ENCODE data around the gene RUFY3. TPM values are rescaled to one million over a fixed set of nuclear protein-coding genes. Genes with fewer than 3 reads are reported as not detected.
"Not testable (repeated sequence)": the region's sequence is repeated elsewhere in the genome, so short reads cannot be mapped to it uniquely, and the experiment has no call there.

RUFY3 gene
- total and polyA plus RNA-seq, 5 experiments from 2014 or later: 8.4 to 42.9 (median 9.3) TPM

- H3K4me1 Mint-ChIP-seq: peaks cover 19 to 49% (median 41%) of the 10 kb centered on the region in 4 donors
- peak overlapping the region in 6 of 10 donors; percentile 24 to 89 (median 67) for H3K27ac Mint-ChIP-seq
- POLR2A ChIA-PET: interaction anchor here (0.6 to 2.9 kb wide), 2 partner anchors 13 to 45 kb away, joined by 4 to 19 read pairs; no protein-coding TSS in a partner anchor
- ATAC-seq (no peak), DNase-seq (no peak)
- peaks cover 0 to 12% (median 0%) of the 10 kb centered on the region in 9 donors for H3K9me3 Mint-ChIP-seq
- no peaks in the 10 kb centered on the region for H3K27me3 Mint-ChIP-seq
- peak overlapping the region in 3 of 10 donors; percentile 7 to 39 (median 24) for H3K4me3 Mint-ChIP-seq
- peaks cover 11 to 18% (median 17%) of the 10 kb centered on the region in 3 donors for H3K36me3 Mint-ChIP-seq
Measured at GRCh38 chr4:70691661-70692060, 30.1 kb upstream of the RUFY3 start.

DNA sequence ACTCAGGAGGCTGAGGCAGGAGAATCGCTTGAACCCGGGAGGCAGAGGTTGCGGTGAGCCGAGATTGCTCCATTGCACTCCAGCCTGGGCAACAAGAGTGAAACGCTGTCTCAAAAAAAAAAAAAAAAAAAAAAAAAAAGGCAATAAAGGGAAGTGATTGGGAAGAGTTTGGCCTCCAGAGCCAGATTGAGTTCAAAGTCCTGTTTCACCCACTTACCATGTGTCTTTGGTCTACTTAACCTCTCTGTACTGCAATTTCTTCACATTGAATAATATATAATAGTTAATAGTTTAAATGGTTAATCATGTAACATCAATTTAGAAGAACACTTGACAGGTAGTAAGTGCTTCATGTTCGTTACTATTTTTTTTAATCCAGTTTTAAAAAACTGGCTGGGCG, 27.1 kb upstream of the RUFY3 start:
- H3K9me3 Mint-ChIP-seq, DNase-seq, H3K27ac Mint-ChIP-seq, H3K27me3 Mint-ChIP-seq, ATAC-seq, H3K4me3 Mint-ChIP-seq: not testable (repeated sequence)
- Mint-ChIP-seq H3K4me1 (peaks cover 6 to 26% (median 17%) of the 10 kb centered on the region in 4 donors), H3K36me3 (peaks cover 4 to 14% (median 13%) of the 10 kb centered on the region in 3 donors)
- POLR2A ChIA-PET: interaction anchor here (0.6 kb wide), 1 partner anchor 37 kb away, joined by 3 read pairs; no protein-coding TSS in a partner anchor

DNA sequence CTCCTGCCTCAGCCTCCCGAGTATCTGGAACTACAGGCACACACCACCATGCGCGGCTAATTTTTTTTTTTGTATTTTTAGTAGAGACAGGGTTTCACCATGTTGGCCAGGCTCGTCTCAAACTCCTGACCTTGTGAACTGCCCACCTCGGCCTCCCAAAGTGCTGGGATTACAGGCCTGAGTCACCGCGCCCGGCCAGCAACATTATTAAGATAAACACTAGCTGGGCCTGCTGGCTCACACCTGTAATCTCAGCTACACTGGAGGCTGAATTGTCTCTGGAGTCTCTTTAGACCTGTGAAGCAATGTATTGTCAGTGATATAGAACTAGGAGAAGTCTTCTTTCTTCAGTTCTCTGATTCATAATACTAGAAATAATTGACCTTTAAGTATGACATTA, 23.3 kb upstream of the RUFY3 start:
- H3K4me1 Mint-ChIP-seq, H3K27ac Mint-ChIP-seq, H3K9me3 Mint-ChIP-seq, H3K4me3 Mint-ChIP-seq, H3K36me3 Mint-ChIP-seq, POLR2A ChIA-PET, H3K27me3 Mint-ChIP-seq, DNase-seq, ATAC-seq: not testable (repeated sequence)

DNA sequence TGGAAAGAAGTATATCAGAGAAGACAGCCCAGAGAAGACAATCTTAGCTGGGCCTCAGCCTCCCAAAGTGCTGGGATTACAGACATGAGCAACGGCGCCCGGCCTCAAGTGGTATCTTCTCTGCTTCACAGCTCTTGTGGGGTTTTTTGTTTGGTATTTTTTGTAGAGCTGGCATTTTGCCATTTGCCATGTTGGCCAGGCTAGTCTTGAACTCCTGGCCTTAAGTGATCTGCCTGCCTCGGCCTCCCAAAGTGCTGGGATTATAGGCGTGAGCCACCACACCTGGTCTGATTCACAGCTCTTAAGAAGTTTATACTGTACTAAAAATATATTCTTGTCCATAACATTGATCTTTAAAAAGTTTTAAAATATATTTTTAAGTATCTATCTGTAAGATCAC, 21.1 kb upstream of the RUFY3 start:
- Mint-ChIP-seq H3K27ac (no peak overlapping the region), H3K4me3 (no peak overlapping the region), H3K27me3 (no peaks in the 10 kb centered on the region), H3K4me1 (peaks cover 7 to 14% (median 11%) of the 10 kb centered on the region in 4 donors), H3K36me3 (peaks cover 0 to 5% (median 0%) of the 10 kb centered on the region in 3 donors), H3K9me3 (no peaks in the 10 kb centered on the region)
- no peak for ATAC-seq
- no peak for DNase-seq
- POLR2A ChIA-PET: interaction anchor here (0.8 to 8.3 kb wide), 2 partner anchors 12 to 139 kb away, joined by 5 to 109 read pairs; partner anchors contain the start of genes GRSF1 and UTP3

DNA sequence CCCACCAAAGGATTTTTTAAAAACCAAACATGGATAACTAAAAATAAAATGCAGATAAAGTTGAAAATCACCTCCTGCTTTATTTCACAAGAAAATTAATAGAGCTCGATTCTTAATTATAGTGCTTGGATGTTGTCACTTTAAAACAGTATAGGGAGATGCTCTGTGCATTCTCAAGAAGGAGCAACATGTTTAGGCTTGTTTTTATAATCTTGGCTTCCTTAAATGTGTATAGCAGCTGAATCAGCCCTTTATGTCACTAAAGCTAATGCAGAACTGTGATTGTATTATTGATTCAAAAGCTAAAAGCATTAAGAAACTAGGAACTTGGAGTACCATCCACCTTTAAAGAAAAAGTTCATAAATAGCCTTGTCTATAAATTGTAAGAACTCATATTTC, 20.5 kb upstream of the RUFY3 start:
- Mint-ChIP-seq H3K27me3 (no peaks in the 10 kb centered on the region), H3K9me3 (no peaks in the 10 kb centered on the region), H3K4me1 (peaks cover 10 to 20% (median 16%) of the 10 kb centered on the region in 4 donors), H3K4me3 (no peak overlapping the region), H3K36me3 (peaks cover 0 to 5% (median 0%) of the 10 kb centered on the region in 3 donors), H3K27ac (no peak overlapping the region)
- POLR2A ChIA-PET: interaction anchor here (0.8 to 8.3 kb wide), 3 partner anchors 12 to 139 kb away, joined by 5 to 124 read pairs (median 109); partner anchors contain the start of genes GRSF1 and UTP3
- ATAC-seq (no peak), DNase-seq (no peak)

DNA sequence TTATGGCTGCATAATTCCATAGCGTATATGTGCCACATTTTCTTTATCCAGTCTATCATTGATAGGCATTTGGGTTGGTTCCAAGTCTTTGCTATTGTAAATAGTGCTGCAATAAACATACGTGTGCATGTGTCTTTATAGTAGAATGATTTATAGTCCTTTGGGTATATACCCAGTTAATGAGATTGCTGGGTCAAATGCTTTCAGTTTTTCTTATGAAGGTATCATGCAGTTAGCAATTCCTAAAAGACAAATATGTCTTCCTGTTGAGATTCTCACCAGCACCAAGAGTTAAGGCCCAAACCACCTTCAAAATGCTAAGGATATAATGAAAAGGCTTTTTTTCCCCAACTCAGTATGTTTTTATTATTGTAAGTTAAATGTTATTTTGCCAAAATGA, 19.2 kb upstream of the RUFY3 start:
- Mint-ChIP-seq H3K4me1 (peaks cover 13 to 31% (median 25%) of the 10 kb centered on the region in 4 donors), H3K27ac (peak overlapping the region in 2 of 10 donors; percentile 52 to 66)
- not testable (repeated sequence) for H3K9me3 Mint-ChIP-seq, DNase-seq, H3K27me3 Mint-ChIP-seq, H3K4me3 Mint-ChIP-seq, H3K36me3 Mint-ChIP-seq, ATAC-seq
- POLR2A ChIA-PET: interaction anchor here (3.9 to 8.3 kb wide), 3 partner anchors 10 to 33 kb away, joined by 19 to 124 read pairs (median 109); partner anchors contain the start of gene UTP3

DNA sequence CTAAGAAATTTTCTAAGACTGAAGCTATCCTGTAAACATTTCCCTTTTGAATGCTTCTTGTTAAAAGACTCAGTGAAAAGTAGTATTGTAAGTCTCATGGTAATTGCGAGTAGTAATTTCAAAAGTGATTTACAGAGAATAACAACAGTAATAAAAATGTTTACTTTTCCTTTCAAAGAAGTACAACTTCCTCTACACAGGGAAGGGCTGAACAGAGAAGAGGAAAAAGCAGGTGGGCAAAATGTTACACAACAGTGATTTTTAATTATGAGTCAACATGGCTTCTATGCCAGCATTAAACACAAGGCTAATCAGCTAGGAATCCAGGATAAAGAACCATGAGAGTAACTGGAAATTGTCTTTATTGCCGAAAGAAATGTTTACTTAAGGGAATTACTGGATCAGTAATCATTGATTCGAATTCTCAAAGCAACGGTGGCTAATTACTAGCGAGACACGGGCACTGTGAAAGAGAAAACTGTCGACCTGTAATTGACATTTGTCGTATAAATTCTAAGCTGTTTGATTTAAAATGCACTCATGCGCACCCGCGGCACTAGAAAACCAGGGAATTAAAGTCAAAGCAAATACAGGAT, 18.0 kb upstream of the RUFY3 start:
- POLR2A ChIA-PET: interaction anchor here (0.6 to 8.3 kb wide), 11 partner anchors 9 to 290 kb away, joined by 3 to 124 read pairs (median 7); partner anchors contain the start of genes DCK, GRSF1, RUFY3 and UTP3
- H3K9me3 Mint-ChIP-seq: no peaks in the 10 kb centered on the region
- H3K4me3 Mint-ChIP-seq: peak overlapping the region; percentile 89 to 99 (median 95)
- H3K27ac Mint-ChIP-seq: peak overlapping the region; percentile 71 to 98 (median 94)
- H3K27me3 Mint-ChIP-seq: no peaks in the 10 kb centered on the region
- peaks cover 0 to 5% (median 0%) of the 10 kb centered on the region in 3 donors for H3K36me3 Mint-ChIP-seq
- peaks cover 13 to 33% (median 25%) of the 10 kb centered on the region in 4 donors for H3K4me1 Mint-ChIP-seq
- DNase-seq (peak in 1 of 10 donors; percentile 6), ATAC-seq (no peak)

- Mint-ChIP-seq H3K36me3 (peaks cover 0 to 5% (median 0%) of the 10 kb centered on the region in 3 donors), H3K27ac (peak overlapping the region; percentile 71 to 98 (median 94)), H3K27me3 (no peaks in the 10 kb centered on the region), H3K4me1 (peaks cover 15 to 37% (median 30%) of the 10 kb centered on the region in 4 donors), H3K9me3 (no peaks in the 10 kb centered on the region), H3K4me3 (peak overlapping the region; percentile 89 to 99 (median 95))
- peak; percentile 43 to 51 for ATAC-seq
- peak; percentile 19 to 80 (median 57) for DNase-seq
- POLR2A ChIA-PET: interaction anchor here (0.6 to 8.3 kb wide), 17 partner anchors 9 to 289 kb away, joined by 3 to 124 read pairs (median 6); partner anchors contain the start of genes DCK, GRSF1, RUFY3 and UTP3
Measured at GRCh38 chr4:70704215-70704930, 17.4 kb upstream of the RUFY3 start.

GRCh38 chr4:70704931-70705182, 16.9 kb upstream of the RUFY3 start:
- Mint-ChIP-seq H3K4me3 (peak overlapping the region in 7 of 10 donors; percentile 24 to 99 (median 92)), H3K9me3 (no peaks in the 10 kb centered on the region), H3K27ac (no peak overlapping the region), H3K36me3 (peaks cover 0 to 5% (median 0%) of the 10 kb centered on the region in 3 donors), H3K4me1 (peaks cover 16 to 41% (median 35%) of the 10 kb centered on the region in 4 donors), H3K27me3 (no peaks in the 10 kb centered on the region)
- ATAC-seq (peak in 1 of 2 donors; percentile 17), DNase-seq (no peak)
- POLR2A ChIA-PET: interaction anchor here (0.6 to 8.3 kb wide), 14 partner anchors 12 to 224 kb away, joined by 3 to 124 read pairs (median 6); partner anchors contain the start of genes GRSF1, RUFY3 and UTP3

GRCh38 chr4:70705183-70706043, 16.4 kb upstream of the RUFY3 start:
- DNase-seq (peak; percentile 62 to 85 (median 72)), ATAC-seq (peak; percentile 75 to 76)
- Mint-ChIP-seq H3K27ac (peak overlapping the region; percentile 89 to 98 (median 95)), H3K36me3 (peaks cover 0 to 5% (median 0%) of the 10 kb centered on the region in 3 donors), H3K9me3 (no peaks in the 10 kb centered on the region), H3K27me3 (no peaks in the 10 kb centered on the region), H3K4me1 (peaks cover 16 to 42% (median 37%) of the 10 kb centered on the region in 4 donors), H3K4me3 (peak overlapping the region; percentile 86 to 99 (median 93))
- POLR2A ChIA-PET: interaction anchor here (0.6 to 8.3 kb wide), 16 partner anchors 8 to 224 kb away, joined by 3 to 124 read pairs (median 4); partner anchors contain the start of genes GRSF1, RUFY3 and UTP3

DNA sequence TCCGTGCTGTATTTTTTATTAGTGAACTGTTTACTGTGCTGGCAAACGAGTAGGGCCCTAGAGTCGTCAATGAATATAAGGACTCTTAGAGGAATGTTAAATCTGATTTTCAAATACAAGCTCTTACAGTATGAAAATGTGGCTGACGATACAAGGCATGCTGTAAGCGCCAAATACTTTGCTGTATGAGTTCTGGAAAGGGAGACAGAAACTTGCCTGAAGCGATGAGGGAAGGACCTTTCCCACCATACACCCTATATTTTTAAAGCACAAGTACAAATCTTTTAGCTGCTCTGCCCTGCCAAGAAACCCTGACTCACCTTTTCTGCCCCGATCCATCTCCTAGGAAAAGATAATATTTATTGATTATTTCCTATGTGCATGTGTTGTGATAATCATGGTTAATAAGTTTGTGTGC, 15.7 kb upstream of the RUFY3 start:
- peak overlapping the region; percentile 86 to 99 (median 93) for H3K4me3 Mint-ChIP-seq
- peak overlapping the region; percentile 89 to 98 (median 95) for H3K27ac Mint-ChIP-seq
- POLR2A ChIA-PET: interaction anchor here (0.8 to 8.3 kb wide), 10 partner anchors 9 to 133 kb away, joined by 3 to 124 read pairs (median 13); partner anchors contain the start of genes GRSF1, RUFY3 and UTP3

More for the DNA sequence above, 15.7 kb upstream of the RUFY3 start:
- Mint-ChIP-seq H3K9me3 (no peaks in the 10 kb centered on the region), H3K27me3 (no peaks in the 10 kb centered on the region), H3K36me3 (peaks cover 0 to 5% (median 0%) of the 10 kb centered on the region in 3 donors), H3K4me1 (peaks cover 16 to 42% (median 38%) of the 10 kb centered on the region in 4 donors)
- ATAC-seq (no peak), DNase-seq (no peak)

Data from naive thymus-derived CD8-positive, alpha-beta T cell (primary cell).